ENCODE data around the gene EVC. TPM values are rescaled to one million over a fixed set of nuclear protein-coding genes. Genes with fewer than 3 reads are reported as not detected.

The EVC gene
- total RNA-seq, 1 donor, result 69.1 TPM

- no peak for TF ChIP-seq CTCF (IDR thresholded peaks at IDR 0.05; ENCODE audit: extremely low read depth, low read depth, low read length)
- Histone ChIP-seq H3K9me3 (ENCODE audit: low read depth, low read length) (no peaks in the 10 kb centered on the region), H3K4me3 (ENCODE audit: insufficient read depth, low read length) (peak overlapping the region; percentile 87), H3K27ac (ENCODE audit: low read depth, low read length) (peak overlapping the region; percentile 66), H4K20me1 (ENCODE audit: insufficient read depth, low read length) (peaks cover 33% of the 10 kb centered on the region), H3K27me3 (ENCODE audit: insufficient read depth, low read length) (no peaks in the 10 kb centered on the region), H3K4me2 (ENCODE audit: insufficient read depth, low read length) (peak overlapping the region; percentile 91), H2AFZ (ENCODE audit: low read length) (peak overlapping the region; percentile 96), H3K4me1 (ENCODE audit: insufficient read depth, low read length) (peaks cover 38% of the 10 kb centered on the region), H3K79me2 (ENCODE audit: insufficient read depth, low read length) (peaks cover 53% of the 10 kb centered on the region), H3K36me3 (ENCODE audit: insufficient read depth, low read length) (no peaks in the 10 kb centered on the region)
- no peak for DNase-seq (ENCODE audit: insufficient read length, low spot score, missing footprints)
Observed at GRCh38 chr4:5709207-5709575, 1.8 kb upstream of the EVC start.

- H3K79me2 ChIP-seq (ENCODE audit: insufficient read depth, low read length), result peaks cover 60% of the 10 kb centered on the region
- peak; percentile 88 for DNase-seq (ENCODE audit: insufficient read length, low spot score, missing footprints)
- H3K36me3 ChIP-seq (ENCODE audit: insufficient read depth, low read length), result peaks cover 5% of the 10 kb centered on the region
- peak overlapping the region; percentile 89 for H3K4me3 ChIP-seq (ENCODE audit: insufficient read depth, low read length)
- H3K27me3 ChIP-seq (ENCODE audit: insufficient read depth, low read length), result no peaks in the 10 kb centered on the region
- H4K20me1 ChIP-seq (ENCODE audit: insufficient read depth, low read length), result peaks cover 35% of the 10 kb centered on the region
- no peaks in the 10 kb centered on the region for H3K9me3 ChIP-seq (ENCODE audit: low read depth, low read length)
- H2AFZ ChIP-seq (ENCODE audit: low read length), result peak overlapping the region; percentile 93
- H3K4me1 ChIP-seq (ENCODE audit: insufficient read depth, low read length), result peaks cover 38% of the 10 kb centered on the region
- peak overlapping the region; percentile 99 for H3K4me2 ChIP-seq (ENCODE audit: insufficient read depth, low read length)
- peak; percentile 51 for TF ChIP-seq CTCF (IDR thresholded peaks at IDR 0.05; ENCODE audit: extremely low read depth, low read depth, low read length)
- peak overlapping the region; percentile 87 for H3K27ac ChIP-seq (ENCODE audit: low read depth, low read length)
Observed at GRCh38 chr4:5710065-5710960, 688 bp upstream of the EVC start.

- Histone ChIP-seq H3K4me3 (ENCODE audit: insufficient read depth, low read length) (peak overlapping the region; percentile 89), H3K27me3 (ENCODE audit: insufficient read depth, low read length) (no peaks in the 10 kb centered on the region), H3K9me3 (ENCODE audit: low read depth, low read length) (no peaks in the 10 kb centered on the region), H3K79me2 (ENCODE audit: insufficient read depth, low read length) (peaks cover 63% of the 10 kb centered on the region), H3K4me2 (ENCODE audit: insufficient read depth, low read length) (peak overlapping the region; percentile 99), H3K27ac (ENCODE audit: low read depth, low read length) (peak overlapping the region; percentile 98), H2AFZ (ENCODE audit: low read length) (peak overlapping the region; percentile 93), H3K36me3 (ENCODE audit: insufficient read depth, low read length) (peaks cover 5% of the 10 kb centered on the region), H4K20me1 (ENCODE audit: insufficient read depth, low read length) (peaks cover 37% of the 10 kb centered on the region), H3K4me1 (ENCODE audit: insufficient read depth, low read length) (peaks cover 38% of the 10 kb centered on the region)
- peak; percentile 90 for DNase-seq (ENCODE audit: insufficient read length, low spot score, missing footprints)
- no peak for TF ChIP-seq CTCF (IDR thresholded peaks at IDR 0.05; ENCODE audit: extremely low read depth, low read depth, low read length)
Observed at GRCh38 chr4:5711479-5712184, 631 bp downstream of the EVC start.

DNA sequence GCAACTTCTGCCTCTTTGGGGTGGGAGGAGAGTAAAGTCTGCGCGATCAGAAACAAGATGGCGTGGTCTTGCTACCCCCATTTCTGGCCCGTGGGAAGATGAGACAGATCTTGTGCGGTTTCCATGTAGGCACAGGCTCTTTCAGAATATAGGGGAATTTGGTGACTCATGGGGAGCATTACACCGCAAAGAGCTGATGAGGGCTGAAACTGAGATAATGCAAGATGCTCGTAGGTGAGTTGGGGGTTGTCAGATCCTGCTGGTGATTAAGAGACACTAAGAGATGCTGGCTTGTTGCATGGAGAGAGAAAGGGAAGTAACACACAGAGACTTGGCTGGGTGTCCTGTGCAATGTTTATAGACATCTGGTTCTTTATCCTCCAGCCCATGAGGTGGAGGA lies 1.5 kb downstream of the EVC start:
- peaks cover 5% of the 10 kb centered on the region for H3K36me3 ChIP-seq (ENCODE audit: insufficient read depth, low read length)

More for the DNA sequence above, 1.5 kb downstream of the EVC start:
- peaks cover 35% of the 10 kb centered on the region for H4K20me1 ChIP-seq (ENCODE audit: insufficient read depth, low read length)
- H2AFZ ChIP-seq (ENCODE audit: low read length), result no peak overlapping the region
- H3K27me3 ChIP-seq (ENCODE audit: insufficient read depth, low read length), result no peaks in the 10 kb centered on the region
- peak overlapping the region; percentile 98 for H3K27ac ChIP-seq (ENCODE audit: low read depth, low read length)
- H3K4me1 ChIP-seq (ENCODE audit: insufficient read depth, low read length), result peaks cover 30% of the 10 kb centered on the region
- DNase-seq (ENCODE audit: insufficient read length, low spot score, missing footprints), result peak; percentile 94
- peak overlapping the region; percentile 99 for H3K4me2 ChIP-seq (ENCODE audit: insufficient read depth, low read length)
- peak overlapping the region; percentile 89 for H3K4me3 ChIP-seq (ENCODE audit: insufficient read depth, low read length)
- H3K9me3 ChIP-seq (ENCODE audit: low read depth, low read length), result no peaks in the 10 kb centered on the region
- H3K79me2 ChIP-seq (ENCODE audit: insufficient read depth, low read length), result peaks cover 63% of the 10 kb centered on the region
- TF ChIP-seq CTCF (IDR thresholded peaks at IDR 0.05; ENCODE audit: extremely low read depth, low read depth, low read length), result no peak
